Muscle of leg (tissue), 11 donors: ENCODE results near the gene LDLRAD4. TPM values are rescaled to one million over a fixed set of nuclear protein-coding genes. Genes with fewer than 3 reads are reported as not detected.
"Not testable (repeated sequence)": the region's sequence is repeated elsewhere in the genome, so short reads cannot be mapped to it uniquely, and the experiment has no call there.

ENCODE experiments used
- DNase-seq: peaks from one replicate; pipeline ENCODE4 v3.0.0; 2013
- H3K27ac ChIP-seq: one replicate; pipeline ENCODE4 v1.5.1; 2013; ENCODE audit warnings: mild to moderate bottlenecking, low read length, control low read depth
- H3K27me3 ChIP-seq: one replicate; pipeline ENCODE4 v1.6.1; 2013; ENCODE audit warnings: low read length; ENCODE audit not compliant: control insufficient read depth, insufficient read depth
- H3K36me3 ChIP-seq: one replicate; pipeline ENCODE4 v1.6.1; 2013; ENCODE audit warnings: low read length; ENCODE audit not compliant: control insufficient read depth, insufficient read depth
- H3K4me1 ChIP-seq: one replicate; pipeline ENCODE4 v1.6.1; 2013; ENCODE audit warnings: low read length; ENCODE audit not compliant: control insufficient read depth, insufficient read depth
- H3K4me3 ChIP-seq: one replicate; pipeline ENCODE4 v1.5.1; 2013; ENCODE audit warnings: low read length, control low read depth
- H3K9me3 ChIP-seq: replicated peaks from 2 replicates; pipeline ENCODE4 v1.6.1; 2013; ENCODE audit warnings: low read depth, low read length; ENCODE audit not compliant: control insufficient read depth
- WGBS: methylation state at CpG from one replicate; pipeline ENCODE4 v1.1.5; 2013; ENCODE audit warnings: missing lambda C conversion rate; ENCODE audit not compliant: insufficient coverage; 5-methylcytosine and 5-hydroxymethylcytosine counted together
- polyA plus RNA-seq, 8 donors: library from polyadenylated mRNA; unstranded; fragments of 120-200 nt; gene quantifications; one replicate each; pipeline versions ENCODE4 v1.2.1 to v1.2.3, GENCODE V29; 2013; ENCODE audit warnings: inconsistent platforms in 1 of 8, low replicate concordance in 1 of 8; ENCODE audit not compliant: insufficient read length in 8 of 8, insufficient read depth in 1 of 8
- total RNA-seq: library from RNA; stranded (reverse); fragments of 120-200 nt; gene quantifications from one replicate; pipeline ENCODE4 v1.2.4, GENCODE V29; 2013

Gene LDLRAD4
- total and polyA plus RNA-seq, 9 donors, result 9.0 to 20.8 (median 14.4) TPM

GRCh38 chr18:13606604-13607254 is 388.2 kb downstream of the LDLRAD4 start:
- DNase-seq, result peak; percentile 68
- no CpG with 5 or more reads among the region's 6 CpGs for WGBS
- Histone ChIP-seq H3K27ac (no peak overlapping the region), H3K4me3 (no peak overlapping the region), H3K36me3 (no peaks in the 10 kb centered on the region), H3K4me1 (peaks cover 15% of the 10 kb centered on the region), H3K9me3 (no peaks in the 10 kb centered on the region), H3K27me3 (peaks cover 2% of the 10 kb centered on the region)

GRCh38 chr18:13608024-13608562 is 389.5 kb downstream of the LDLRAD4 start:
- H3K4me3 ChIP-seq, H3K9me3 ChIP-seq, H3K27me3 ChIP-seq, DNase-seq, H3K27ac ChIP-seq, H3K36me3 ChIP-seq: not testable (repeated sequence)
- H3K4me1 ChIP-seq, result peaks cover 21% of the 10 kb centered on the region
- 85% methylated on average over 5 of the region's 10 CpGs for WGBS

DNA sequence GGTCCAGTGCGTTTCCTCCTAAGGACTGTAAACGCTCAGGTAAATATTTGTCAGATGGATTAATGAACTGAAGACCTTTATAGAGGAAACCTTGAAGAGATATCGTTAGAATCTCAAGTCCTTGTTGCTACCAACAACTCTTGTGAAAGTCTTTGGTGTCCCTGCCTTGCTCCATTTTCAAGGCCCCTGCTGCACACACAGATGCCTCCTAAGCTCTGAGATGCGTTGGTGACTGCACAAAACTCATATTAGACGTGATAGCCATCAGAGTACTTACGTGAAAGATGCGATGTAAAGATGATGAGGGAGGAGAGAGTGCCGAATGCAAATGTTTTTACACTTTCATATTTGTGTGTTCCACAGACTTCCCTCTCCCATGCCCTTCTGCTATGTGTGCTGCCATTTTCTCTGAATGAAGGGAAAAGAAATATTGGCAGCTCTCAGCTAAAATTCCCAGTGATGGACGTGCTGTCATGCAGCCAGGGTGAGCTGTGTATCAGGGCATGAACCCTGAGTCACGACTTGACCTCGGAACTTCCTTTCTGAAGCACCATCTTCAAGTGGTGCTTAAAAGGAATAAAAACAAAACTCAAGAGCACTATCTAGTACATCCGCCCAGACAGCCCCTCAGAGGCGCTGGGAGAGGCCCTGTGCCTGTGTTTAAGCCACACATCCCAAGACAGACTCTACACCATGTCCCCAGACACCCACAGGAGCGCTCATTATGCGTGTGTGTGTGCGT is 390.4 kb downstream of the LDLRAD4 start:
- Histone ChIP-seq H3K9me3 (no peaks in the 10 kb centered on the region), H3K36me3 (no peaks in the 10 kb centered on the region), H3K27ac (no peak overlapping the region), H3K4me1 (peaks cover 22% of the 10 kb centered on the region), H3K27me3 (peaks cover 7% of the 10 kb centered on the region), H3K4me3 (no peak overlapping the region)
- 83% methylated on average over 6 of the region's 16 CpGs for WGBS
- no peak for DNase-seq

DNA sequence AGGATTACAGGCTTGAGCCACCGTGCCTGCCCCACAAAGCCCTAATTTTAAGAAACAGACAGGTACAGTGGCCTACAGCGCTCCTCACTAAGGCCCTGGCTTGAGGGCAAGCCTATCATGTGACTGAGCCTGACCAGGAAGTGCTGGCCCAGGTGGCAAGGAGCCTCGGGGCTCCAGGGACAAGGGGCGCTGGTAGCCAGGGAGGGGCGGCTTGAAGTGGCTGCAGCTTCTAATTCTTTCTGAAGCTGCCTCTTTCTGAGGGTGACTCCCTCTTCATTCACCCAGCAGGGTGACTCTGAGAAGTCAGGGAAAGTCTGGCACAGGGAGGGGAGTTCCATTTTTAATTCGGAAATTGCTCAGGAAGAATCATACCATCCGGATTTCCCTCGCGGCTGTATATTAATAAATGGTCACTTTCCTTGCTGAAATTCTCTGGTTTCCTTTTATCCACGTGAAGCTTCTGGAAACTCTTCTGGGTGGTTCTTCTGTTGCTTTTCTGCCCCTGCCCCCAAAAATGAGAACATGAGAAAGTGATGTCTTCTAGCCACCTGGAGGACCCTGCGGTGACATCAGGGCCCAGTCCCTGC is 392.1 kb downstream of the LDLRAD4 start:
- H3K4me3 ChIP-seq, result peak overlapping the region; percentile 28
- DNase-seq, result no peak
- no peaks in the 10 kb centered on the region for H3K36me3 ChIP-seq
- WGBS, result 43% methylated on average over 9 of the region's 11 CpGs
- H3K9me3 ChIP-seq, result no peaks in the 10 kb centered on the region
- peaks cover 7% of the 10 kb centered on the region for H3K27me3 ChIP-seq
- H3K4me1 ChIP-seq, result peaks cover 31% of the 10 kb centered on the region
- peak overlapping the region; percentile 0 for H3K27ac ChIP-seq

GRCh38 chr18:13611142-13611600 is 392.6 kb downstream of the LDLRAD4 start:
- no peaks in the 10 kb centered on the region for H3K36me3 ChIP-seq
- peaks cover 7% of the 10 kb centered on the region for H3K27me3 ChIP-seq
- WGBS, result 8% methylated on average over 9 of the region's 14 CpGs
- H3K4me1 ChIP-seq, result peaks cover 32% of the 10 kb centered on the region
- H3K27ac ChIP-seq, result peak overlapping the region; percentile 48
- H3K9me3 ChIP-seq, result no peaks in the 10 kb centered on the region
- DNase-seq, result peak; percentile 87
- peak overlapping the region; percentile 28 for H3K4me3 ChIP-seq

GRCh38 chr18:13611601-13612195 is 393.1 kb downstream of the LDLRAD4 start:
- H3K4me3 ChIP-seq, result peak overlapping the region; percentile 24
- H3K27me3 ChIP-seq, result peaks cover 7% of the 10 kb centered on the region
- peaks cover 32% of the 10 kb centered on the region for H3K4me1 ChIP-seq
- H3K27ac ChIP-seq, result peak overlapping the region; percentile 66
- no peaks in the 10 kb centered on the region for H3K36me3 ChIP-seq
- WGBS, result 10% methylated on average over 24 of the region's 24 CpGs
- H3K9me3 ChIP-seq, result no peaks in the 10 kb centered on the region
- DNase-seq, result peak; percentile 62

DNA sequence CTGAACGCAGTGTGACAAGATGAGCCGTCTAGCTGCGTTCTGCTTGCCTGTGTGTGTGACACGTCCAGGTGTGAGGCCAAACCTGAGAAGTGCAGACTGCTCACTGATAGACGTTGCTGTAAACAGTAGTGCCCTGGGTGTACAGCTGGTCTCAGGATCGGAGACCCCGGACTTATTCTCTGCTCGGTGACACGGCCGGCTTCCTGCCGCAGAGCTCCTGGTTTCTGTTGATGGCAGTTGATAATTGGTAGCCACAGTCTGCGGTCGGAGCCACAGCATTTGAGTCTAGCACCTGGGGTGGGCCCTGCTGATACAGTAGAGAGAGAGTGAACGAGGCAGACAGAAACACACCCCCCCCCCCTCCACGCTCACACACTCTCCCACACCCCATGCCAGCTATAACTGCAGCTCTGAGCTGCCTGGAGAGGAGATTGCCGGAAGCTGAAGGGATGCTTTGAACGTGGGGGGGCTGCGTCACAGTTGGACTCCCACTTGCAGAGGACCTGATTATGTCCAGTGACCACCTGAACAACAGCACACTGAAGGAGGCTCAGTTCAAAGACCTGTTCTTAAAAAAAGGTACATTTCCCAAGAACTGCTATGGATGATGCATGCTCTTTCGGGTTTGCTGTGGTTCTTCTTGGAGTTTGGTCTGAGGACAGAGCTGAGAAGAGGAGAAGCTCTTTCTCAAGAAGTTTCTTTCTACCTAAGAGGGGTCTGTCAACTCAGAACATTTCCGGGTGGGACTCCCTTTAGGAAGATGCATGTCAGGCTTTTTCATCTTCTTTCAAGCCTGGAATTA is 393.8 kb downstream of the LDLRAD4 start:
- peaks cover 32% of the 10 kb centered on the region for H3K4me1 ChIP-seq
- no peaks in the 10 kb centered on the region for H3K9me3 ChIP-seq
- peak overlapping the region; percentile 66 for H3K27ac ChIP-seq
- H3K27me3 ChIP-seq, result peaks cover 7% of the 10 kb centered on the region
- H3K4me3 ChIP-seq, result peak overlapping the region; percentile 24
- WGBS, result 45% methylated on average over 15 of the region's 20 CpGs
- no peaks in the 10 kb centered on the region for H3K36me3 ChIP-seq
- no peak for DNase-seq

DNA sequence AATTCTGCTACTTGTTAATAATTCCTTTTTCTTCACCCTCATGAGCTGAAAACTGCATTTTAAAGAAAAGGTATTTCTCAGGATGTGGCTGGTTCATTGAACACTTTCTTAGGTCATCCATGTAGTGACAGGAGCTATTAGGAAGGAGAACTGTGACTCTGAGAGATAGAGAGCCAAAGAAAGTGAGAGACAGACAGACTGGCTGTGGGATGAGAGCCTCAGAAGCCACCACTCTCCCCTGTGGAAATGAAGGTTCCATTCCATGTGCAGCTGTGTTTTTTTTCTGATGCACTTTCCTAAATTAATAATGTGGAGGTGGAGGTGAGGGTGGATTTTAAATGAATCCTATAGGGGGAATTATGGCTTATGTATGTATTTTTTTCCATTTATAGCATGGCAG is 394.5 kb downstream of the LDLRAD4 start:
- peaks cover 7% of the 10 kb centered on the region for H3K27me3 ChIP-seq
- no peak overlapping the region for H3K27ac ChIP-seq
- DNase-seq, result no peak
- H3K4me3 ChIP-seq, result no peak overlapping the region
- peaks cover 32% of the 10 kb centered on the region for H3K4me1 ChIP-seq
- no peaks in the 10 kb centered on the region for H3K9me3 ChIP-seq
- no peaks in the 10 kb centered on the region for H3K36me3 ChIP-seq

DNA sequence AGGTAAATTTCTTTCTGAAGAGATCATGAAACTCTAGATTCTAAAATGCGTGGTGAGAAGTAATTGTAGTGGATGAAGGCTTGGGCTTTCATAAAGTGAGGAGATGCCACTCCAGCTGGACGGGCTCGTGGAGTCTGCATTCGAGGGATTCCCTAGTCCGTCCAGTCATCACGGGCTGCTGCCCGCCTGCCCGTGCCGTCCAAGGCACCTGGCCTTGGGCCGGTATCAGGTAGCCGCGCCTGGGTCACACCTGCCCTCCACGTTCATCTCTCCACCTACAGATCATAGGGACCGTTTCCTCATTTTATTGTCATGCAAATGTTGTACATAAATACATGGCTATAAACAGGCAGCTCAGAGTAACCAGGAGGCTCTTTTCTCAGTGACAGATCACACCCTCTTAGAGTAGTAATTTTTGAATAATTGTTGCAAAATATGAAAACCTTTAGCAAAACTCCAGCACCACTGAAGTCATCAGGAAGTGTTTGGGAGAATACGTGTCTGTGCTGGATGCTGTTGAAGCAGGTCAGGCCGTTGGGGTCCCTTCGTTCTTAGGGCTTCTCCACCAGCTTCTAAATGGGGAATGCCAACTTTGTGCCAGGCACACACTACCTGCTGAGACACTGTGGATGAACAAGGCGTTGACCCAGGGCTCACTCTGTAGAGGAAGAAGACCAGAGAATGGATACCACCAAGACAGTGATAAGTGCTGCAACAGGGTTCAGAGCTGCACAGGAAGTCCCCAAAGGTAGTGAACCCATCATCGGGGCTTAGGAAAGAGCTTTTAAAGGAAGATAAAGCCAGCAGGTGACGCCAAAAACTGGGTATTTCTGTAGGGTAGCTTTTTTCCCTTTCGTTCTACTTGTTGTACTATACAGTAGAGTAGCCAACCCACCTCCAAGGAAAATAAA is 395.3 kb downstream of the LDLRAD4 start:
- no peaks in the 10 kb centered on the region for H3K36me3 ChIP-seq
- DNase-seq, result no peak
- 86% methylated on average over 14 of the region's 21 CpGs for WGBS
- H3K4me1 ChIP-seq, result peaks cover 32% of the 10 kb centered on the region
- no peak overlapping the region for H3K27ac ChIP-seq
- peaks cover 7% of the 10 kb centered on the region for H3K27me3 ChIP-seq
- H3K9me3 ChIP-seq, result no peaks in the 10 kb centered on the region
- H3K4me3 ChIP-seq, result no peak overlapping the region
